Mesenteric fat pad (tissue), 1 donor: Measurements from ENCODE around the gene C5orf34. TPM values are rescaled to one million over a fixed set of nuclear protein-coding genes. Genes with fewer than 3 reads are reported as not detected.
"Not testable (repeated sequence)": the region's sequence is repeated elsewhere in the genome, so short reads cannot be mapped to it uniquely, and the experiment has no call there.

ENCODE experiments used
- DNase-seq: peaks from one replicate; pipeline ENCODE4 v3.0.0-alpha.2; 2020; ENCODE audit warnings: low spot score
- long read RNA-seq: library from polyadenylated mRNA; unstranded; transcript quantifications from one replicate; pipeline ENCODE4 v2.0.0, GENCODE V29; 2020
- total RNA-seq: library from RNA; stranded (reverse); fragmentation: NEBNext Ultra II Directional; extraction: Animal tissue kit (Norgen Biotek cat#: 25700); gene quantifications from one replicate; pipeline ENCODE4 v1.2.1, GENCODE V29; 2021
- donor health status: DM: yes; HTN: yes; CAD: no.

The C5orf34 gene, protein sequence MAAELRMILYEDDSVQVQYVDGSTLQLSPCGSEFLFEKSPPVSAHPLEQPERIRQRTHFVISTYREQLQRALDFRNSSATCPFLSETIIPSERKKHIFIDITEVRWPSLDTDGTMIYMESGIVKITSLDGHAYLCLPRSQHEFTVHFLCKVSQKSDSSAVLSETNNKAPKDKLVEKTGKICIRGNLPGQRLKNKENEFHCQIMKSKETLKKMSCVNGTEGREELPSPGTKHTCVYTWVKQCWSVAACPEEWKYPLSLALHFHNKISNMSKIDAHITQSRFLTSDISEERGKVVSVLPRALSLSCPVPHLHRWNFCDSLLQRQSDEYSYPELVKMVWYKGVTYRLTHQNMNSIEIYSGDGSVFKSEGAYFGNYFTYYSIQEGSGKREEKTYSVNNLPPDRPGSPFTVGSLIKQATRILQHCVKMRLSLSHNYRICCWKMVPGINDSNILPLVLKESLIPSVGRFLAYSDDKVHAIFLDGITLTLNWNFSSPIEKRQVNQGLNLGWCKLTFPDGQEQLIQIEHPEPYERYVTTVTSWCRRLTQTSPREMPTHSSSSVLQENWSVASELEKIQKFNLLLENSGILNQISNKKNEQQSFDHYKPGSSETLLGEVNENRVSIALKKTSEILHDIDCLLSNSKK
- total RNA-seq, result 1.2 TPM
- long read RNA-seq, partial matches to known transcripts, result 4 of 7 reads
- long read RNA-seq, other reads (novel, unspliced or antisense), result 3 of 7 reads

DNA sequence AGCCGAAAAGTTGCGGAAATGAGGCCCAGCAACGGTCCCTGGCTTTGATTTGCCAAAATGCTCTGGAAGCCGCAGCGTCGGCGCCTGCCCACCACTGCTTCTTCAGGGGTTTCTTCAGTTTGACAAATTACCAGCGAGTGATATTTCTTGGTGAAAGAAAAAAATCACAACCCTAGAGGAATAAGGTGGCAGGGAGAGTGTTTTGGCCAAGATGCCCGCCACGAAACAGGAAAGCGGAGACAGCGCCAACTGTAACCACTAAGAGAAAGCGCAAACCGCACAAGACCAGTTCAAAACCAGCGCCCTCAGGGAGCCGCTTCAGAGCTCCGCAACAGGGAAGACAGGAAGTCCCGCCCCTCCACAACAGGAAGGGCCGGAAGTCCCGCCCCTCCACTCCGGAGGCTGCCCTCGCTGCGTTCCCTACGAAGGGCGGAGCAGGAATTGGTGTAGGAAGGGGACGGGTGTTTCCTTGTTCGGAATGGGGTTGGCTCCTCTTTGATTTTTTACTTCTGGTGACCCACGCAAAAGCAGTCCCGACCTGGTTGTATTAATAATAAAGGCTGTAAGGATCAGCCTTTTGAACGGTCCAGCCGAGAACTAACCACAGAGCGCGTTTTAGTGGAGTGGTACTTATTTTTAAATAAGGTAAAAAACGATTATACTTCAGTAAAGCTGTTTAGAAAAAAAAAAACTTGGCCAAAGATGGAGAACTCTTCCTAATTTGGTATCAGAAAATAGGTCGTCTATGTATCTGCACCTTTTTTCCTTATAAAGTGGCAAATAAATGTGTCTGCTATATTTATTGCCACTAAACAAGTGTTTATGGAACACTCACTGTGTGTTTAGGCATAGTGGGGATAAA lies at the start of gene C5orf34:
Gene C5orf34 (minus strand): TSS at position 333 of the 862 bp plus-strand sequence. CDS start 5,809 bp downstream, outside the sequence.
- DNase-seq, result peak; percentile 97

DNA sequence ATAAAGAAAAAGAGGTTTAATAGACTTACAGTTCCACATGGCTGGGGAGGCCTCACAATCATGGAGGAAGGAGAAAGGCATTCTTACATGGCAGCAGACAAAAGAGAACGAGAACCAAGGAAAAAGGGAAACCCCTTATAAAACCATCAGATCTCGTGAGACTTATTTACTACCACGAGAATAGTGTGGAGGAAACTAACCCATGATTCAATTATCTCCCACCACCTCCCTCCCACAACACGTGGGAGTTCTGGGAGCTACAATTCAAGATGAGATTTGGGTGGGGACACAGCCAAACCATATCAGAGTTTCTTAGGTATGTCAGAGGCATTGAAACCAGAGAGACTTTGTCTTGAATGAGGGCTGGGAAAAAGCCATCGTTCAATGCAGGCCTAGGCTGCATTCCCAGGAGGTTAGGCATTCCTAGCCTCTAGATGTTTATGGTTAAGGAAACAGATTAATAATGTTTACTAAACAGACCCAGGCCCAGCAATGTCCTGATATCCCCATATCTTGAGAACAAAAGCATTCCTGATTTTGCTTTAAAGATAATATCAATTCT lies 49.4 kb upstream of the C5orf34 start:
- no peak for DNase-seq

DNA sequence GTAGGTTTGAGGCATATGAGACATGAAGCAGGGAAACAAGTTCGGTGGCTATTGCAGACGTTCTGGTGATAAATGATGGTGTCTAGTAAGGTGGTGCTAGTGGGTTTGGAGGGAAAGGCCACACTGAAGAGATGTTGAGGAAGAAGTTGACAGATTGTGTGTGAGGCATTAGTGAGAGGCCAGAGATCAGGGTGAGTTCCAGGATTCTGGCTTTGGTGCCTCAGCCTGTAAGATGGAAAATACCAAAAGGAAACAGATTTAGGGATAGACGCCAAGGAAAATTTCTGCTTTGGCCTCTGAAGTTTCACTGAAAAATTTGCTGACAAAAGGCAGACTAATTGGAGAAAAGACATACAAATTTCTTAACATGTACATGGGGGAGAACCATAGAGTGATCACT lies 48.4 kb upstream of the C5orf34 start:
- DNase-seq, result no peak

DNA sequence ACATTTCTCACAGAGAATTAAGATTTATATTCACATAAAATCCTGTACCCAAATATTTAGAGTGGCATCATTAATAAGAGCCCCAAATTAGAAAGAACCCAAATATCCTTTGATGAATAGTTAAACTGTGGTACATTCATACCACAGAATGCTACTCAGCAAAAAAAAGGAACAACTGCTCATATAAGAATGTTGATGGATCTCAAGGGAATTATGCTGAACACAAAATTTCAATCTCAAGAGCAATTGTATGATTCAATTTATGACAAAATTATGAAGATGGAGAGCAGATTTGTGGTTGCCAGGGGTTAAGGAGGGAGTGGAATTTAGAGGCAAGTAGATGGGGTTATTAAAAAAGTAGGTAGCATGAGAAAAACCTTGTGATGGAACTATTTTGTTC lies 46.4 kb upstream of the C5orf34 start:
- no peak for DNase-seq

DNA sequence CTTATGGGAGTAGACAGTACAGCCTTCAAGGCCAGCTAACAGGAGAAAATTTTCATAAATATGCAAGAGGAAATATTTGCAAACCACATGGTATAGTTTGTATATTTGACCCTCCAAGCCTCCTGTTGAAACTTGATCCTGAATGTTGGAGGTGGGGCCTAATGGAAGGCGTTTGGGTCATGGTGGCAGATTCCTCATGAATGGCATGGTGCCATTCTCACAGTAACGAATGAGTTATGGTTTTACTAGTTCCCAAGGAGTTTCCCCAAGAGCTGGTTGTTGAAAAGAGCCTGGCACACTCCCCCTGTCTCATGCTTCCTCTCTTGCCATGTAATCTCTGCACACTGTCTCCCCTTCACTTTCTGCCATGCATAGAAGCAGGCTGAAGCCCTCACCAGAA lies 45.2 kb upstream of the C5orf34 start:
- no peak for DNase-seq

DNA sequence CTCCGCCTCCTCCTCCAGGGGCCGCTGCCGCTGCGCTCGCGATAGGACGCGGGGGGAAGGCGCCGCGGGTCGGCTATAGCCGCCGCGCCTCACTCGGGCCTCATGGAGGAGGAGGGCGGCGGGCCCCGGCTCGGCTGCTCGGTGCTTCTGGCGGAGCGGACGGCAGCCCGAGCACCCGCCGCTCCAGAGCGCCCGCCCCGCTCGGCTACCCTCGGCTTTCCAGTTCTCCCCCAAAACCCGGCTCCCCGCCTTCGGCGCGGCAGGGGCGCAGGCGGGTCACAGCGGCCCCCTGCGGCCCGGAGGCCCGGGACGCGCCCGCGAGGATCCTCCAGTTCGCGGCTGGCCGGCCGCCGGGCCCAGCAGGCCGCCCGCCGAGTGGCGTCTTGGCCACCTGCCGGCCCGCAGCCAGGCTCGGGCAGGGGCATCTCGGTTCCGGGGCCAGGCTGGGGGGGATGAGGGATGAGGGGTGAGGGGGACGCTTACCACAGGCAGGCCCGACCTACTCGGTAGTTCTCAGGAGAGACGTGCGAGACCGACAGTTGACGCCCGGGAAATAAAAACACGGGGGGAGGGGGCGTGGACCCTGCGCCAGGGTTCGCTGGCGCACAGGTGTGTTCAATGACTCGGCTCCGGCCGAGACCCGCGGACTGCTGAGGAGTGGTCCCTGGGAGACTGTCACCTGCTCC lies 42.1 kb upstream of the C5orf34 start, which contains the start of gene PAIP1:
Gene PAIP1 (minus strand): TSS at position 221 of the 686 bp plus-strand sequence. CDS start 231 bp downstream, outside the sequence.
- peak; percentile 94 for DNase-seq

DNA sequence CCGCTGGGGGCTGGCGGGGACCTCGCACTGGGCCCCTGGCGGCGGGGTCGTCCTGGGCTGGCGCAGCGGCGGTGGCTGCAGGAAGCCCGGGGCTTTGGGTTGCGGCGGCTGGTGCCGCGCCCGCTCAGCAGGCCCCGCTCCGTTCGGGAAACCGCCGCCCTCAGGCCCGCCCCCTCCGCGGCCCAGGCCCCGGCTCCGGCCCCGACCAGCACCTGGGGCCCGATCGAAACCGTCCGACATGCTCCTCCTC lies 41.6 kb upstream of the C5orf34 start:
- not testable (repeated sequence) for DNase-seq

DNA sequence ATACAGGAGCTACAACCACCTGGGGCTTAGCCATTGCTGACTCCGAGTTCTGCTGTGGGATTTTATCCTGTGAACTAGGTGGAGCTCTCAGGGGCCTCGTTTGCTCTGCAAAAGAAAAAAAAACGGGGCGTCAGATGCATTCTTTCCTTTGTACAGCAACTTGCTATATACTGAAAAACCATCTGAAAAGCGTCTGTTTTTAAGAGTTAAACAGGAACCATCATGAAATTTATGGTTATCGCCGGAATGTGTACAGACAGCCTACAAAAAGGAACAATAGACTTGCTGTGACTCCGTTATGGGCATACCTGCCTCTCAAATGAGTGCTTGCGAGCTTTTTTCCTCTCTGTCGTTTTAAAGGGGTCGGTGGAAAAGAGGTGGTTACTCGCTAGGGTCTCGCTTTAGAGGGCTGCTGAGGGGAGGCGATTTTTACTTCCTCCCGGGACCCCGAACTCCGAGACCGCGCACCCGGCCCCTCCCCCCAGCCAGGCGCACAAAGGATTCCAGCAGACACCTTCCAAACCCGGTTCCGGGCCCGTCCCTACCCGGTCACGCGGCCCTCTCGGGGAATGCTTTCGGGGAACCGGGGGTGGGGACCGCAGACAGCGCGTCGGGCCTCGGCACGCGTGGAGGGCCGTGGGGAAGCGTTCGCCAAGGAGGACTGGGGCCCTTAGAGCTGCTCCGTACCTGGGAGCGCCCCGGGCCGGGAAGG lies 41.1 kb upstream of the C5orf34 start:
- peak; percentile 90 for DNase-seq

DNA sequence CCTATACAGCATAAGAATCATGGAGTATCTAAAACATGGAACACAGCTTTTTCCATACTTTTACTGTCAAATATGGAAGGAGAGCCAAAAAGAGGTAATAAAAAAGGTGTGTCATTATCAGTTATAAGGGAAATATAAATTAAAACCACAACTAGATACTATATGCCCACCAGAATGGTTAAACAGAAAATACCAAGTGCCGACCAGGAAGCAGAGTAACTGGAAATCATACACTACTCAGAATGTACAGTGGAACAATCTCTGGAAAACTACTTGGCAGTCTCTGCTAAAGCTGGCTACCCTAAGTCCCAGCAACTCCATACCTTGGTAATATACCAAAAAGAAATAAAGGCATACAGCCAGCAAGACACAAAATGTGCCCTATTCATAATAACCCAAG lies 39.5 kb upstream of the C5orf34 start:
- DNase-seq, result no peak

DNA sequence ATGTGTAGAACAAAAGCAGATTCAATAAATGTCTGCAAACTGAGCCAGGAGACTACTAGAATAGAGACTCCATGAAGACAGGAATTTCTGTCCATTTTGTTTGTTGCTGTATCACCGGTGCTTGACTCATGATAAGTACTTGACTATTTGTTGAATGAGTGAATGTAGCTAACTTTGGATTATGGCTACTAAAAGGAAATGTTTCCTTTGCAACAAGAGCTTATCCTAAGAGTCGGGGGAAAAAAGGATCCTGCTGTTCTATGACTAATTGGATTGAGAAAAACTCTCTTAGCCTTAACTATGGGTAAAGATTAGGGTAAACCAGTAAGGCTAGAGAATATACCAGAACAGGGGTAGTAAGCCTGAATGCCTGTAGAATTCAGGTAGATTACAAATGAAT lies 38.4 kb upstream of the C5orf34 start:
- DNase-seq, result no peak

DNA sequence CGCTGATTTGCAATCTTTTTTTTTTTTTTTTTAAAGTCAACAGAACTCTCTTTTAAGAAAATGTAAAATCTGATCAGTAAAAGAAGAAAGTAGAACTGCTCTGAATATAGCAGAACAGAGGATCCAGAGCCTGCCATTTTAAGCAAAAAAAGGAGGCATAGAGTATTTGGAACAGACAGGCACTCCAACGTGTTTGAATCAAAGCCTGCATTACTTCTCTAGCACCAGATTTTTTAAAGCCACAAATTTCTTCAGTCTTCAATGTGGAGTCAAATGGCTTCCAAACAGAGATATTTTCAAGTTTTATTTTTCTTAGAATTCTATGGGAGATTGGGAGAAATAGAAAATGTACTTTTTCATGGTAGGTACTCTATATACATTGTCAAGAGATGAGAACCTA lies 36.8 kb upstream of the C5orf34 start:
- DNase-seq, result no peak

DNA sequence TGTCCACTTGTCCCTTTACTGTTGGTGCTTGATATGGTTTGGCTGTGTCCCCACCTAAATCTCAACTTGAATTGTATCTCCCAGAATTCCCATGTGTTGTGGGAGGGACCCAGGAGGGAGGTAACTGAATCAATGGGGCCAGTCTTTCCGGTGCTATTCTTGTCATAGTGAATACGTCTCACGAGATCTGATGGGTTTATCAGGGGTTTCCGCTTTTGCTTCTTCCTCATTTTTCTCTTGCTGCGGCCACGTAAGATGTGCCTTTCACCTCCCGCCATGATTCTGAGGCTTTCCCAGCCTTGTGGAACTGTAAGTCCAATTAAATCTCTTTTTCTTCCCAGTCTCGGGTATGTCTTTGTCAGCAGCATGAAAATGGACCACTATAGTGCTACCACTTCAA lies 34.3 kb upstream of the C5orf34 start:
- DNase-seq, result not testable (repeated sequence)

DNA sequence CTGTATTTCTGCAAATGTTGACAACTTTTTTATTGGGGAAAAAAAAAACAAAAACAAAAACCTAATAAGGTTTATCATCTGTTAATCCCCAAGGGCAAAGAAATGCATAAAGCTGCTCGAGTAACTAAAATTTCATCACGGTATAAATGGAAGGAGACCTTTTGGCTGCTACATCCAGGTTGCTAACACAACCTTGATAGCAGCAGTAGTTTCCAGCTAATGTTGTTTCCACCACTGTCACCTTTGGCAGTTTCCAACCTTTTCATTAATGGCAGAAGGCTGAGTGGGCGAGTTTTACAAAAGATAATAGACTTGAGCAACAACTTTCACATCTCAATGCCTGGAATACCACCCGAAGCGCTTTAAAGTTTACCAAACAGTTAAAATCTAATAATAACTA lies 33.4 kb upstream of the C5orf34 start:
- no peak for DNase-seq

DNA sequence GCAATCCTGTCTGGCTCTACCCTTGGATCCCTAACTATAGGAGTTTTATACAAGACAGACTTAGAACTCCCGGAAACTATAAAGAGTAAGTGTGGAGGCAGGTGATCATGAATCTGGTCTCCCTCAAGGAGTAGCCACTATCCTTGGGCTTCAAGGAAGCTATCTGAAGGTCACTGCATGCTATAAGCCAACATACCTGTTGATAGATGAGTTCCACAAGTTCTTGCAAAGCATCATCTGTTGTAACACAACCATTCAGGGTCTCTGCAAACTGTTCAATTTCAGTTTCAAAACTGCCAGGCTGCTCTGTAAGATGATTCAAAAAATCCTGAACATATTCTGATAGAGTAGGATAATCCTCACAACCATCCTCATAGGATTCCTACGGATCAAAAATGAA lies 32.6 kb upstream of the C5orf34 start:
- DNase-seq, result no peak

DNA sequence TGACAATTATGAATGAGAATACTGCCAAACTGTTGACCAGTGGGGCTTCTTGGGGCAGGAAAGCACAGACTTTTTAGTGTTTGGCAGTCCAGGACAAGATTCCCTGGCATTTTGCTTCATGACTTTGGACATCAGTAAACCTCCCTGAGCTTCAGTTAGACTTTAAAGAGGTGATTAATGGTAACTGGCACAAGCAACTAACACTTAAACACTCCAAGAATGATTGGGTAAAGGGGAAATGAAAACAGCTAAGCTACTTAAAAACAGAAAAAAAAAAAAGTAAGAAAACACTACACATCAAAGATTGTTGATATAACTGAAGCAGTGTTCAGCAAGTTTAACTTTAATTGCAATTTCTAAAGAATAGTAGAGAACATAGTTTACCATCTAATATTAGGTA lies 28.5 kb upstream of the C5orf34 start:
- no peak for DNase-seq

DNA sequence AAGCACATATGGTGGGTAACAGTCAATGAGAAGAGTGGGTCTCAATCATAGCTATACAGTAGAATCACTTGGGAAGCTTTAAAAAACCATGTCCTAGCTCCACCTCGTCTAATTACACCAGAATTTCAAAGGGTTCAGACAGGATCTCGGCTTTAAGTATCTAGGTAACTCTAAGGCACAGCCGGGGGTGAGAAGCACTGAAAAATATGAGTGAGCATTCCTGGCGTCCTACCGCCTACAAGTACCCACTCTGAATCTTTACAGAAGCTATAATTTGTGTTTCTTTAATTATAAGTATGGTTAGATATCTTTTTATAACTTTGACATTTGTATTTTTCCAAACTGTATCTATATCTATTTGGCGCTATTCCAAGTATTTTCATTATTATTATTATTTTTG lies 25.8 kb upstream of the C5orf34 start:
- no peak for DNase-seq

DNA sequence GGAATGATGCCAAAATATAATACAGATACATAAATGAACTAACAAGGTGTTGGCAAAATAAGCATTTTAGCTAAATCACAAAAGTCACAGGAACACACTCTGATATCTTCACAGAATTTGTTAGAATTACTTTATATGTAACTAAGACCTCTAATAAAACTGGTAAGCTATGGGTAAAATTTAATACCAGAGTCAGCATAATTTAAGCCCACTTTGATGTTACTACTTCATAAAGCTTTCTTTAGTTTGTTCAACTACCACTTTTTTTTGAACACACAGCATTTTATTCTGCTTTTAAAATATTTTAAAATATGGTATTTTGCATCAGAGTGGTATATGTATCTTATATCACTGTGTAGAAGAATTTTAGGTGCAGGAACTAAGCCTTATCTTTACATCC lies 22.0 kb upstream of the C5orf34 start:
- no peak for DNase-seq

DNA sequence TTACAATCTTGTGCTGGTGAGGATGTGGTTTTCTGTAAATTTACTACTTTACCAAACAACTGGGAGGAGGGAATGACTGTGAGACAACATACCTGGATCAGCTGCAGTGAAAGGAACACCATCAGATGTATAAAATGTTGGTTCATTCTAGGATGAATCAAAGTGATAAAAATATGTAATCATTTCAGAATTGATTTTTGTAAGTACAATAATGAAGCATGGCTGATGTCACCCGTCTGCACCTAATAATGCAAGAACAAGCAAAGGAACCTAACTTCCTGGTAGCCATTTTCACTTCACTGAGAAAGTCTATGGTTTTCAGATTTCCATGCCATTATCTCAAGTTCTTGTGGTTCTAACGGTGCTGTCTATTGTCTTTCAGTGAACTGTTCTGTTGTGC lies 18.7 kb upstream of the C5orf34 start:
- DNase-seq, result no peak

DNA sequence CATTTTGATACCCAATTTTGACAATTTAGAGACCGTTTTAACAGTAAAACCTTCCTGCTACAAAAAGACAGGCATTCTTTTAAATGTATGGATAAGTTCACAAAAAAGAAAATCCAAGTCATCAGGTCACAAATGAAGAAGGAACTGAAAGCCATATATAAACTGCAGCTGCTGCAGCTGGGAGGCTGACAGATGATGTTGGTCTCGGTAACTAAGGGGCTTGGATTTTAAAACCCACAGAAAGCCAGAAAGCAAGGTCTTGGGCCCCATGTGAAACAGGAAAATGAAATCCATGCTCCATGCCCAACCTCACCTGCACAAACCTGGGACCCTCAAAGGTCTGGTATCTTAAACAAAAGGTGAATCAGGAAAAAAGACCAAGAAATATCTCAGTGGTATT lies 15.7 kb upstream of the C5orf34 start:
- no peak for DNase-seq

DNA sequence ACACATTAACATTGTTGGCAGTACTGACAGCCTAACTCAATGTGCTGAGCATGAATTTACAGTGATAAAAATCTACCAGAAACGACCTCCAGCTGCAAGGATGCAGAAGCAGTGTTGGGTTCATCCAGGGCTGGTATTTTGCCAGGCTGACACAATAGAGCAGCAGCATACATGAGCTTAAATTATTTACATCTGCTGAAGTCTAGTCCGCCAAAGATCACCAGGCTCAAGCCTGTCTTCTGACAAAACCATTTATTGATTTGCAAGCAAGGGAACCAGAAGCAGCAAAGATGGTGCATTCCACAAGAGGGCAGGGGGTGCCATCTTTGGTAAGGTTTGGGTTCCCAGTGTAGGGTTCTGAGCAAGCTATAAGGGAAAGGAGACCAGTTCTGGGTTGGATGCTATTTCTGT lies 8.7 kb upstream of the C5orf34 start:
- DNase-seq, result no peak
